GM12865 (cell line): ENCODE data around the gene TCF12.

ENCODE experiments used
- DNase-seq: peaks from one replicate; pipeline ENCODE4 v3.0.0; 2010; ENCODE audit warnings: low read depth
- H3K4me3 ChIP-seq: 2 replicates; pipeline ENCODE4 v1.5.1; 2011; ENCODE audit warnings: mild to moderate bottlenecking, low read depth, low read length, control low read depth
- CTCF ChIP-seq: IDR thresholded peaks from 2 replicates; pipeline ENCODE4 v1.5.1; 2011; ENCODE audit warnings: low read length, control low read depth, low read depth, inconsistent platforms; ENCODE audit not compliant: insufficient read depth; ENCODE audit errors: missing control alignments

The TCF12 gene

GRCh38 chr15:57255751-57256341, 337.4 kb downstream of the TCF12 start:
- H3K4me3 ChIP-seq: no peak overlapping the region
- no peak for DNase-seq
- TF ChIP-seq CTCF: no peak

- H3K4me3 ChIP-seq: no peak overlapping the region
- no peak for TF ChIP-seq CTCF
- no peak for DNase-seq
These were observed 338.5 kb downstream of the TCF12 start for GRCh38 chr15:57256939-57257338.

GRCh38 chr15:57259568-57260040, 341.2 kb downstream of the TCF12 start:
- H3K4me3 ChIP-seq: no peak overlapping the region
- no peak for TF ChIP-seq CTCF
- DNase-seq: no peak

GRCh38 chr15:57263520-57263919, 345.1 kb downstream of the TCF12 start:
- no peak overlapping the region for H3K4me3 ChIP-seq
- DNase-seq: no peak
- TF ChIP-seq CTCF: no peak

- no peak for DNase-seq
- H3K4me3 ChIP-seq: no peak overlapping the region
- no peak for TF ChIP-seq CTCF
These were observed 354.4 kb downstream of the TCF12 start for GRCh38 chr15:57272771-57273357.

- no peak for DNase-seq
- TF ChIP-seq CTCF: no peak
- H3K4me3 ChIP-seq: no peak overlapping the region
These were observed 355.0 kb downstream of the TCF12 start for GRCh38 chr15:57273402-57273801.

GRCh38 chr15:57278439-57278838, 360.0 kb downstream of the TCF12 start:
- DNase-seq: no peak
- no peak for TF ChIP-seq CTCF
- H3K4me3 ChIP-seq: no peak overlapping the region
